Choroid plexus epithelial cell (primary cell): ENCODE measurements around the gene SBK1.

Experiments used
- DNase-seq: peaks from one replicate; pipeline ENCODE4 v3.0.0-alpha.2; 2010; ENCODE audit warnings: low read depth
- H3K4me3 ChIP-seq: 2 replicates; pipeline ENCODE4 v1.5.1; 2011; ENCODE audit warnings: low read depth, mild to moderate bottlenecking, control low read depth, low read length, moderate library complexity
- CTCF ChIP-seq: conservative IDR thresholded peaks from 2 replicates; pipeline ENCODE4 v1.5.1; 2011; ENCODE audit warnings: low read depth, mild to moderate bottlenecking, control low read depth, inconsistent platforms, low read length, moderate library complexity

Gene SBK1

GRCh38 chr16:28267356-28267755 lies 25.0 kb upstream of the SBK1 start:
- no peak overlapping the region for H3K4me3 ChIP-seq
- no peak for TF ChIP-seq CTCF
- peak; percentile 10 for DNase-seq

- no peak for TF ChIP-seq CTCF
- no peak overlapping the region for H3K4me3 ChIP-seq
Observed at GRCh38 chr16:28273511-28273910, 18.8 kb upstream of the SBK1 start.

GRCh38 chr16:28274676-28275075 lies 17.6 kb upstream of the SBK1 start:
- H3K4me3 ChIP-seq, result no peak overlapping the region
- DNase-seq, result no peak
- TF ChIP-seq CTCF, result no peak

More at GRCh38 chr16:28273511-28273910, 18.8 kb upstream of the SBK1 start:
- DNase-seq, result no peak

GRCh38 chr16:28276301-28276700 lies 16.0 kb upstream of the SBK1 start:
- no peak for TF ChIP-seq CTCF
- no peak overlapping the region for H3K4me3 ChIP-seq

GRCh38 chr16:28277537-28278388 lies 14.6 kb upstream of the SBK1 start:
- peak; percentile 79 for DNase-seq
- H3K4me3 ChIP-seq, result peak overlapping the region; percentile 49
- TF ChIP-seq CTCF, result peak; percentile 92

More at GRCh38 chr16:28276301-28276700, 16.0 kb upstream of the SBK1 start:
- DNase-seq, result no peak

DNA sequence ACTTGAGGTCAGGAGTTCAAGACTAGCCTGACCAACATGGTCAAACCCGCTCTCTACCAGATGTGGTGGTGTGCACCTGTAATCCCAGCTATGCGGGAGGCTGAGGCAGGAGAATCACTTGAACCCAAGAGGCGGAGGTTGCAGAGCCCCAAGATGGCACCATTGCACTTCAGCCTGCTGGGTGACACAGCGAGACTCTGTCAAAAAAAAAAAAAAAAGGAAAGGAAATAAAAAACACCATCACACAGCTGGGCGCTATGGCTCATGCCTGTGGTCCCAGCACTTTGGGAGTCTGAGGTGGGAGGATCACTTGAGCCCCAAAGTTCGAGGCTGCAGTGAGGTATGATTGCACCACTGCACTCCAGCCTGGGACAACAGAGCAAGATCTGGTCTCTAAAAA lies 13.3 kb upstream of the SBK1 start:
- no peak for TF ChIP-seq CTCF
- no peak overlapping the region for H3K4me3 ChIP-seq
- no peak for DNase-seq
